ENCODE results near the gene CELSR1. TPM values are rescaled to one million over a fixed set of nuclear protein-coding genes. Genes with fewer than 3 reads are reported as not detected.

CELSR1 gene
- total and polyA plus RNA-seq, 2 of the 13 experiments (the other 11 are each of a cell fraction or from before 2014, with no cell fraction given) = 0.78 to 1.8 TPM

DNA sequence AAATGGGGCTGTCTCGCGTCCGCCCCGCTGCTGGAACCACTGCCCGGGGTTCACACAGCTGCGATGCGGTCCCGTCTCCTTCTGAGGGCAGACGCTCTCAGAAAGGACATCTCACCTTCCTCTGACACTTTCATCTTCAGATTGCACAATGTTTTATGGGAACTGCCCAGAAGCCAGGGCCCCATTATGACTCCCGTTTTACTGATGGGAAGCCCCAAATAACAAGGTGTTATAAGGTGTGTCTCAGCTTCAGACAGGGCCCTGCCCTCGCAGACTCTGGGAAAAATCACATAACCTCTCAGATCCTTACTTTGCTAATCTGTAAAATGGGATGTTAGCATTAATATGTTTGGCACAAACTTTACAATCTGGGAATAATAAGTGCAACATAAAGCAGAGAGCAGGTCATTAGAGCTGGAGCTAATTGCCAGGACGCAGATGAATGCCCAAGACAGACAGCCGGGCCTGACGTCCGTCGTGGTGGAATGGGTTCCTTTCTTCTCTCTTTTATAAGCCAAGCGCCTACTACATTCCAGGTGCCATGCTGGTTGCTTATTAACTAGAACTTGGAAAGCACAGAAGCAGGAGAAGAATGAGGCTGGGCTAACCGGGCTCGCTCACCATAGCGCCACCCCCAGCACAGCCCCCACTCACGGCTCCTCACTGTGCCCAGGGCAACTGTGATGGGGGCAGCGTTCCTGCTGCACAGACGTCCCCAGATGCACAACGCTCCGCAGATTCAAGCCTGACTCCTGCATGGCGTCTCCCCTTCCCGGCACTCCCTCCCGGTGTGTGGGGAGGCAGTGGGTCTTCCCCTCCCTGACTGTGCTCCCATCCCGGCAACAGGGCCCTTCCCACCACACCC lies 158.1 kb downstream of the CELSR1 start (continued):
- no peak for TF ChIP-seq KLF16 (CRISPR knock-in tag; IDR thresholded peaks at IDR 0.05)
- TF ChIP-seq AKAP8 (CRISPR knock-in tag; IDR thresholded peaks at IDR 0.05) = no peak
- TF ChIP-seq NONO (IDR thresholded peaks at IDR 0.05) = no peak
- TF ChIP-seq NONO (CRISPR knock-in tag; conservative IDR thresholded peaks at IDR 0.05) = 0 out of 2 replicates have a peak, but pooled peaks have one; percentile 17
- no peak for TF ChIP-seq ONECUT2 (CRISPR knock-in tag; IDR thresholded peaks at IDR 0.05)
- TF ChIP-seq HNRNPL (IDR thresholded peaks at IDR 0.05; ENCODE audit: low read depth, low read length) = 0 out of 2 replicates have a peak, but pooled peaks have one; percentile 75
- no peak for TF ChIP-seq SP4 (CRISPR knock-in tag; IDR thresholded peaks at IDR 0.05)
- peak; percentile 79 for TF ChIP-seq CEBPB (IDR thresholded peaks at IDR 0.05; ENCODE audit: borderline replicate concordance, low read depth, low read length)
- TF ChIP-seq, protein P1, sequence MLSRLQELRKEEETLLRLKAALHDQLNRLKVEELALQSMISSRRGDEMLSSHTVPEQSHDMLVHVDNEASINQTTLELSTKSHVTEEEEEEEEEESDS (CRISPR knock-in tag; IDR thresholded peaks at IDR 0.05; ENCODE audit: borderline replicate concordance) = no peak
- no peak for TF ChIP-seq U2AF1 (optimal IDR thresholded peaks at IDR 0.05; ENCODE audit: low read depth, low read length)
- no peak for TF ChIP-seq SRY (CRISPR knock-in tag; IDR thresholded peaks at IDR 0.05)
- 0 out of 2 replicates have a peak, but pooled peaks have one; percentile 27 for TF ChIP-seq ZSCAN29 (CRISPR knock-in tag; conservative IDR thresholded peaks at IDR 0.05)
- no peak for TF ChIP-seq ZNF720 (CRISPR knock-in tag; IDR thresholded peaks at IDR 0.05)
- peak; percentile 48; the same call in 1 of the 2 replicates for TF ChIP-seq NFIC (IDR thresholded peaks at IDR 0.05; ENCODE audit: low read length)
- TF ChIP-seq, protein P2, sequence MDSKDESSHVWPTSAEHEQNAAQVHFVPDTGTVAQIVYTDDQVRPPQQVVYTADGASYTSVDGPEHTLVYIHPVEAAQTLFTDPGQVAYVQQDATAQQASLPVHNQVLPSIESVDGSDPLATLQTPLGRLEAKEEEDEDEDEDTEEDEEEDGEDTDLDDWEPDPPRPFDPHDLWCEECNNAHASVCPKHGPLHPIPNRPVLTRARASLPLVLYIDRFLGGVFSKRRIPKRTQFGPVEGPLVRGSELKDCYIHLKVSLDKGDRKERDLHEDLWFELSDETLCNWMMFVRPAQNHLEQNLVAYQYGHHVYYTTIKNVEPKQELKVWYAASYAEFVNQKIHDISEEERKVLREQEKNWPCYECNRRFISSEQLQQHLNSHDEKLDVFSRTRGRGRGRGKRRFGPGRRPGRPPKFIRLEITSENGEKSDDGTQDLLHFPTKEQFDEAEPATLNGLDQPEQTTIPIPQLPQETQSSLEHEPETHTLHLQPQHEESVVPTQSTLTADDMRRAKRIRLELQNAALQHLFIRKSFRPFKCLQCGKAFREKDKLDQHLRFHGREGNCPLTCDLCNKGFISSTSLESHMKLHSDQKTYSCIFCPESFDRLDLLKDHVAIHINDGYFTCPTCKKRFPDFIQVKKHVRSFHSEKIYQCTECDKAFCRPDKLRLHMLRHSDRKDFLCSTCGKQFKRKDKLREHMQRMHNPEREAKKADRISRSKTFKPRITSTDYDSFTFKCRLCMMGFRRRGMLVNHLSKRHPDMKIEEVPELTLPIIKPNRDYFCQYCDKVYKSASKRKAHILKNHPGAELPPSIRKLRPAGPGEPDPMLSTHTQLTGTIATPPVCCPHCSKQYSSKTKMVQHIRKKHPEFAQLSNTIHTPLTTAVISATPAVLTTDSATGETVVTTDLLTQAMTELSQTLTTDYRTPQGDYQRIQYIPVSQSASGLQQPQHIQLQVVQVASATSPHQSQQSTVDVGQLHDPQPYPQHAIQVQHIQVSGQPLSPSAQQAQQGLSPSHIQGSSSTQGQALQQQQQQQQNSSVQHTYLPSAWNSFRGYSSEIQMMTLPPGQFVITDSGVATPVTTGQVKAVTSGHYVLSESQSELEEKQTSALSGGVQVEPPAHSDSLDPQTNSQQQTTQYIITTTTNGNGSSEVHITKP (CRISPR knock-in tag; IDR thresholded peaks at IDR 0.05; ENCODE audit: low read depth) = peak; percentile 16; the same call in 1 of the 2 replicates
- TF ChIP-seq IKZF4 (CRISPR knock-in tag; IDR thresholded peaks at IDR 0.05; ENCODE audit: borderline replicate concordance, low read depth, not compliant biosample characterization) = no peak
- TF ChIP-seq, protein P3, sequence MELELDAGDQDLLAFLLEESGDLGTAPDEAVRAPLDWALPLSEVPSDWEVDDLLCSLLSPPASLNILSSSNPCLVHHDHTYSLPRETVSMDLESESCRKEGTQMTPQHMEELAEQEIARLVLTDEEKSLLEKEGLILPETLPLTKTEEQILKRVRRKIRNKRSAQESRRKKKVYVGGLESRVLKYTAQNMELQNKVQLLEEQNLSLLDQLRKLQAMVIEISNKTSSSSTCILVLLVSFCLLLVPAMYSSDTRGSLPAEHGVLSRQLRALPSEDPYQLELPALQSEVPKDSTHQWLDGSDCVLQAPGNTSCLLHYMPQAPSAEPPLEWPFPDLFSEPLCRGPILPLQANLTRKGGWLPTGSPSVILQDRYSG (CRISPR knock-in tag; IDR thresholded peaks at IDR 0.05) = 0 out of 2 replicates have a peak, but pooled peaks have one; percentile 48
- TF ChIP-seq PLRG1 (conservative IDR thresholded peaks at IDR 0.05) = no peak
- TF ChIP-seq DNMT1 (CRISPR knock-in tag; IDR thresholded peaks at IDR 0.05) = no peak
- no peak for TF ChIP-seq ELF4 (CRISPR knock-in tag; IDR thresholded peaks at IDR 0.05; ENCODE audit: borderline replicate concordance)
- TF ChIP-seq, protein P4, sequence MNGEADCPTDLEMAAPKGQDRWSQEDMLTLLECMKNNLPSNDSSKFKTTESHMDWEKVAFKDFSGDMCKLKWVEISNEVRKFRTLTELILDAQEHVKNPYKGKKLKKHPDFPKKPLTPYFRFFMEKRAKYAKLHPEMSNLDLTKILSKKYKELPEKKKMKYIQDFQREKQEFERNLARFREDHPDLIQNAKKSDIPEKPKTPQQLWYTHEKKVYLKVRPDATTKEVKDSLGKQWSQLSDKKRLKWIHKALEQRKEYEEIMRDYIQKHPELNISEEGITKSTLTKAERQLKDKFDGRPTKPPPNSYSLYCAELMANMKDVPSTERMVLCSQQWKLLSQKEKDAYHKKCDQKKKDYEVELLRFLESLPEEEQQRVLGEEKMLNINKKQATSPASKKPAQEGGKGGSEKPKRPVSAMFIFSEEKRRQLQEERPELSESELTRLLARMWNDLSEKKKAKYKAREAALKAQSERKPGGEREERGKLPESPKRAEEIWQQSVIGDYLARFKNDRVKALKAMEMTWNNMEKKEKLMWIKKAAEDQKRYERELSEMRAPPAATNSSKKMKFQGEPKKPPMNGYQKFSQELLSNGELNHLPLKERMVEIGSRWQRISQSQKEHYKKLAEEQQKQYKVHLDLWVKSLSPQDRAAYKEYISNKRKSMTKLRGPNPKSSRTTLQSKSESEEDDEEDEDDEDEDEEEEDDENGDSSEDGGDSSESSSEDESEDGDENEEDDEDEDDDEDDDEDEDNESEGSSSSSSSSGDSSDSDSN (CRISPR knock-in tag; IDR thresholded peaks at IDR 0.05) = 0 out of 2 replicates have a peak, but pooled peaks have one; percentile 16
- TF ChIP-seq NR2F6 (IDR thresholded peaks at IDR 0.05) = 0 out of 2 replicates have a peak, but pooled peaks have one; percentile 10
- TF ChIP-seq NR2F6 (CRISPR knock-in tag; IDR thresholded peaks at IDR 0.05) = 0 out of 2 replicates have a peak, but pooled peaks have one; percentile 4
- TF ChIP-seq ZNF629 (CRISPR knock-in tag; conservative IDR thresholded peaks at IDR 0.05) = peak; percentile 99
